ENCODE measurements around the gene ANKRD7.
"Not testable (repeated sequence)": the region's sequence is repeated elsewhere in the genome, so short reads cannot be mapped to it uniquely, and the experiment has no call there.

Gene ANKRD7

DNA sequence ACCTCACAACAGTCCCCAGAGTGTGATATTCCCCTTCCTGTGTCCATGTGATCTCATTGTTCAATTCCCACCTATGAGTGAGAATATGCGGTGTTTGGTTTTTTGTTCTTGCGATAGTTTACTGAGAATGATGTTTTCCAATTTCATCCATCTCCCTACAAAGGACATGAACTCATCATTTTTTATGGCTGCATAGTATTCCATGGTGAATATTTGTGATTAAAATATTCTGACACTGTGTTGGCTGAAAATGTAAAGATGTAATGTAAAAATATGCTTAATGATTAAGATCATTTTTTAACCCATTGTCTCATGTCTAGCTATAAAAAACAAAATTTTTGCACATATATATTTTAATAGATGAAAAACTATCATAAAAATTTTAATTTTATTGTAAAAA is 15.8 kb downstream of the ANKRD7 start:
- DNase-seq = not testable (repeated sequence)

DNA sequence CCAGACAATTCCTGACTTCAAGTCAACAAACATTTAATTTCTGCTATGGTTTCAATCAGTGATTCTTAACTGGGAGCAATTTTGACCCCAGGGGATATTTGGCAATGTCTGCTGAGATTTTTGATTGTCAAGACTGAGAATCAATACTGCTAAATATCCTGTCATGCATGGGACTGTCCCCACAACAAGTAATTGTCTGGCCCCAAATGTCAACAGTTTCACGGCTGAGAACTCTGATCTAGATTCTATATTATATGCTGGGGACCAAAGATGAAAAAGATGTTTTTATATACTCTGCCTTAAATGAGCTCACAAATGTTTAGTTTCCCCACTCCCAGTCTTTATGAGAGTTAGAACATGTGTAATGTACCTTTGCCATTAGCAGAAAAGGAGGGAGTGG is 19.2 kb downstream of the ANKRD7 start:
- DNase-seq = no peak

DNA sequence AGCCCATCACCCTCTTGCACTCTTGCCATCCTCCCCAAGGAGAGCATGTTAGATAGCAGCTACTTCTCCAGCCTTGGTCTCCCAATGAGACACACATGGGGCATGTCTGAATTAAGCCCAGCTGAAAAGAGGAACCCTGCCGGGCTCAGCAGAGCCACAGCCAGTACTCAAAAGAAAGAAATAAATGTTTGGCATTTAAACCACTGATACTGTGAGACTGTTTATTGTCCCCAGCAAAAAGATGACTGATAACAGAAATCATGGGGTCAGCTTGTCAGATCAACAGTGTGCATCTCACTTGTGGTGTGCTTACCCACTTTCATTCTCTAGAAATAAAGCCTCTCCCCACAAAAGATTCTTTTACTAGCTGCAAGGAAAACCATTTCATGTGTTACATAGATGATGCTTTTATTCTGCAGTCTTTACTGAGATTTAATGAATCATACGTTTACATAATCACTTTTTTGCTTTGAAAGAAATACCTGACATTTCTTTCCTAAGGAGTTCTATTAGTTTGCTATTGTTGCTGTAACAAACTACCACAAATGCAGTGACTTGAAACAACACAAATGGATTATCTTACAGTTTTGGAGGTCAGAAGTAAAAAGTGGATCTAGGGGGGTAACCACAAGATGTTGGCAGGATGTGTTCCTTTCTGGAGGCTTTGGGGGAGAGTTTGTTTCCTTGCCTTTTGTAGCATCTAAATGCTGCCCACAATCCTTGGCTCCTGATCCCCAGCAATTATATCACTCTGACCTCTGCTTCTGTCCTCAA is 20.9 kb downstream of the ANKRD7 start:
- DNase-seq = no peak

DNA sequence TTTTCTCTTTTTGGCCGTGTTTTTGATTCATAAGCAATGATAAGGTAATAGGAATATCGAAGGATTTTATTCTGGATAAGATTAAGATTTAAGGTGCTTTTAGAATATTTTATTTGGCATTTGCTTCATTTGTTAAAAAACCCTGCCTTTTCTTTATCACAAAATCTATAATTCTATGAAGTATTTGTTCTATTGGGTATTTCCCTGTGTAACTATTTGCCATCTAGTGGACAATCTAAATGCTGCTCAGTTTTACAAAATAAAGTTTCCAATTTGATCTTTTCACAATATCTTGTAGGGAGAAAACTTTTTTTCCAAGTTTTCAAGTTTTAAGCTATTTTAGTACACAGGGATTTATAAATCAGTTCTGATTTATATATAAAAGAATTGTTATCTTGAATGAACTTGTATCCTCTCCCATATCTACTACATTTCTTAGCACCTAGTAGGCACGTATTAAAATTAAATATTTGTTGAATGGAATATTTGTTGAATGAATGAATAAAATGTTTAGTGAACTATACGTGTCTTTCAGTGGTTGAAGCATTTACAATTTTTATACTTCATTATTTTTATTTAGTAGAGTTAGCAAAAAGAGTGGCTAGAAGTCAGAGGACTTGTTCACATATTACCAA is 26.5 kb downstream of the ANKRD7 start:
- DNase-seq = no peak

DNA sequence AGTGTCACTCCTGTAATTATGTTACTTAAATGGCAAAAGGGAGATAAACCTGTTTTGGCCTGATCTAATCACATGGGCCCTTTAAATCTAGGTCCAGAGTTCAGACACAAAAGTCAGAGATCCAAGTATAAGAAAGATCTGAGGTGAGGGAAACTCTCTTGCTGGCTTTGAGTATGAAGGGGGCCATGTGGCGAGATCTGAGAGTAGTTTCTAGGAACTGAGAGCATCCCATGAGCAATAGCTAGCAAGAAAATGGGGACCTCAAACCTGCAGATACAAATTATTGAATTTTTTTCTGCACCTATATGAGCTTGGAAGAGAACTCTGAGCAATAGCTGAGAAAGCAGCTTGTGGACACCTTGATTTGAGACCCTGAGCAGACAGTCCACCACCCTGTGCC is 27.6 kb downstream of the ANKRD7 start:
- DNase-seq = no peak

DNA sequence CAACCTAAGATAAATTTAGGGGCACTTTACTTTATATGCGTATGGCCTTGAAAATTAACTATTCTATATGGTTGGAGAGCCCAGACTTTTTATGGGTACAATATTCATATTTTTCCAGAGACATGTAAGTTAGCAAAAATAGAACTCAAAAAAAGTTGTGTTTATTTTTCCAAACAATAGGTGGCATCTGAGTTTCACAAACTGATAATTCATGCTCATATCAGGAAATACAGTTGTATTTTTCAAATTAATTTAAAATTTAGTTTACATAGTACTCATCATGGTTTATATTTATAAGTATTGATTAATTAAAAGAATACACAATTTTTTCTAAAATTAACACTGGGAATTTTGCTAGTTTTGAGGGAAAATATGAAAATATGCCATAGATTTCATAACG is 34.6 kb downstream of the ANKRD7 start:
- DNase-seq = no peak

DNA sequence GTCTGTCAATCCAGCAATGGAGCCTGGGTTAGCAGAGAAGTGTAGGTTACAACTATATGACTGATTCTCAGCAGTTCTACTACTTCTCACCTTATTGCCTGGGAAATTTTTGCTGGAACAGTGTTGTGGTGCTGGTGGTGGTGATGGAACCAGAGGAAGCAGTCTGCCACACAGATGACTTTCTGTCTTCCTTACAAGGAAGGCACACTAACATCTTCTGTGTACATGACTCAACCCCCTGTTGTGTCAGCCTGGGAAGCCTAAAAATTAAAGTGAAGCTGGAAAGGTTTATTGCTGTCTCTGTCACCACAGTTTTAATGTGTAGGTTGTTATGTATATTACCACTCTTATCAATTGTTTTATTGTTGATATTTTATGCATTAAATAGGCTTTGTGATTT is 40.3 kb downstream of the ANKRD7 start:
- DNase-seq = no peak

DNA sequence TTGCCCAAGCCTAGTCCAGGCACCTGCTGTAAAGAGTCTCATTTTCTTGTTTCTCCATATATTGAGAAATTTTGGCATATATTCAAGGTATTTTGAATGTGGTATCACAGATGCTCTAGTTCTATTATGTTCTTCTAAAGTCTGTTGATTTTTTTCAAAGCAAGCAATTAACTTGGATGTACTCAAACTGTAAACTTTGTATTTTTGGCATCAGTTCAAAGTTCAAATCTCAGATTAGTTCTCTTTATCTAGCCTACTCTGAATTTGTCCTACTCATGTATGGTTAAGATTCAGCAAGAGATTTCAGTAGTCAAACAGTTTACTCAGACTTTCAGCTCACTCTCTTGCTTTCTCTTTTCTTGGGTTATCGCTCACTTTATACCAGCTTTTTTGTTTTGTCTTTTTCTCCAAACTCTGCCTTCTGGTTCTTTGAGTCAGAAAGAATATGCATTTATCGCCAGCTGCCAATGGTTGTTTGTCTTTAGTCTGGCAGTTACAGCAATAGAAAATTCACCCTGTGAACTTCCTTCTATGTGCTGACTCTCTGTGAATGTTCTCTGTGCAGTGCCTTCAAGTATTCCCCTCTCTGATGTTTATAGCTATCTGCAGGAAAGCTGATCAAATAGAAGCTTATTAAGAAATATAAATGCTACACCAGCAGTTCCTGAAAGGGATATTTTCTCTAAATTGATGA is 56.0 kb downstream of the ANKRD7 start:
- DNase-seq = no peak

DNA sequence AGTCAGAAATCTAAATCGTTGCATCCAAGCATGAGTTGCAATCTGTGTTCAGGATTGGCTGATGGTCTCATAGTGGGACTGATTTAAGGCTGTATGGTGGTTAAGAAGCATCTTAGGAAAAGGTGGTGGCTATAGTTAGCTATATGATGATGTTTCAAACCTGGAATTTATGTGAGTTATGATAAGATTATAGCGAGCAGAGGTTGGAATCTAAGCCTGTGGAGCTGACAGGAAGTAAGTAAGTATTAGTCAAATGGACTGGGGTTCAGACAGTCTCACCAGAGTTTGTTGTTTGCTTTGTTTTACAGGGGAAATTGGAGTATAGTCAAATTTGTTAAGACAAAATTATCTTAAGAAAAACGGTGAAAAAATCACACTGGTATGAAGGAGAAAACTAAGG is 56.7 kb downstream of the ANKRD7 start:
- no peak for DNase-seq

DNA sequence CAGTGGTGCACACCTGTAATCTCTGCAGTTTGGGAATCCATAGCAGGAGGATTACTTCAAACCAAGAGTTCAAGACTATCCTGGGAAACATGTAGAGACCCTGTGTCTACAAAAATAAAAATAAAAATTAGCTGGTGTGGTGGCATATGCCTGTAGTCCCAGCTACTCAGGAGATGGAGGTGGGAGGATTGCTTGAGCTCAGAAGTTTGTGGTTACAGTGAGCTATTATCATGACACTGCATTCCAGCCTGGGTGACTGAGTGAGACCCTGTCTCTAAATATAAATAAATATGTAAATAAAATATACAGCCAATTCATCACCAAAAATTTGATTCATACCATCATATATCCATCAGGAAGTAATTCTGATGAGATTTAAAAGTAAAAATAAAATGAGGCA is 60.9 kb downstream of the ANKRD7 start:
- no peak for DNase-seq

DNA sequence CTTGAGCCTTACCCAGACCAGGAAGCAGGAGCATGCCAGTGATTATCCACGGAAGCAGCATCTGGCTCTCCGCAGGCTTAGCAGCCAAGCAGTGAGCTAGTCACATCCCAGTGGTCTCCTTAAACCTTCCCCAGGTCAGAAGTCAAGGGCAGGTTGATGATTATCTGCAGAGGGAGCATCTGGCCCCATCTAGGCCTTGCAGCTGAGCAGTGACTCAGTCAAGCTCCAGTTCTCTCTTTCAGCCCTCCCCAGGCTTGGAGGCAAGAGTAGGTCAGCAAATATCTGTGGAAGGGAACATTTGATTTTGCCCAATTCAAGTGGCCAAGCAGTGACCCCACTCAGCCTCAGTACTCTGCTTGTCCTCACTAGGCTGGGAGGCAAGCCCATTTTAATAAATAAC is 61.6 kb downstream of the ANKRD7 start:
- no peak for DNase-seq

DNA sequence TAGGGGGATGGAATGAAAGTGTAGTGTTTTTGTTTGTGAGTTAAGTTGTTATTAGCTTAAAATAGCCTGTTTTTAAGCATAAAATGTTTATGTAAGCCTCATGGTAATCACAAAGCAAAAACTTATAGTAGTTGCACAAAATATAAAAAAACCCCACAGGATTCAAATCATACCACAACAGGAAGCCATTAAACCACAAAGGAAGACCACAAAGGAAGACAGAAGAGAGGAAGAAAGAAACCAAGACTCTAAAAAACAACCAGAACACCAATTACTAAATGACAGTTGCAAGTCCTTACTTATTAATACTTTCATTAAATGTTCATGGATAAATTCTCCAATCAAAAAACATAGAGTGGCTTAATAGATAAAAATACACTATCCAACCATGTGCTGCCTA is 63.6 kb downstream of the ANKRD7 start:
- no peak for DNase-seq

DNA sequence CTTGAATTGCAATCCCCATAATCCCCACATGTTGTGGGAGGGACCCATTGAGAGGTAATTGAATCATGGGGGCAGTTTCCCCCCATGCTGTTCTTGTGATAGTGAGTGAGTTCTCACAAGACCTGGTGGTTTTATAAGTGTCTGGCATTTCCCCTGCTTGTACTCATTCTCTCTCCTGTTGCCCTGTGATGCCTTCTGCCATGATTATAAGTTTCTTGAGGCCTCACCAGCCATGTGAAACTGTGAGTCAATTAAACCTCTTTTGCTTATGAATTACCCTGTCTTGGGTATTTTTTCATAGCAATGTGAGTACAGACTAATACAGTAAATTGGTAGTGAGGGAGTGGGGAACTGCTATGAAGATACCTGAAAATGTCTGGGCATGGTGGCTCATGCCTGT is 65.0 kb downstream of the ANKRD7 start:
- no peak for DNase-seq
